IPS DF 19.7 (cell line): ENCODE data around the gene GALNT17.

Experiments
- DNase-seq: peaks from one replicate; pipeline ENCODE4 v3.0.0-alpha.2; 2013; ENCODE audit warnings: low read depth, low spot score

GALNT17 gene

GRCh38 chr7:71283802-71284201 lies 151.9 kb downstream of the GALNT17 start:
- DNase-seq = no peak

DNA sequence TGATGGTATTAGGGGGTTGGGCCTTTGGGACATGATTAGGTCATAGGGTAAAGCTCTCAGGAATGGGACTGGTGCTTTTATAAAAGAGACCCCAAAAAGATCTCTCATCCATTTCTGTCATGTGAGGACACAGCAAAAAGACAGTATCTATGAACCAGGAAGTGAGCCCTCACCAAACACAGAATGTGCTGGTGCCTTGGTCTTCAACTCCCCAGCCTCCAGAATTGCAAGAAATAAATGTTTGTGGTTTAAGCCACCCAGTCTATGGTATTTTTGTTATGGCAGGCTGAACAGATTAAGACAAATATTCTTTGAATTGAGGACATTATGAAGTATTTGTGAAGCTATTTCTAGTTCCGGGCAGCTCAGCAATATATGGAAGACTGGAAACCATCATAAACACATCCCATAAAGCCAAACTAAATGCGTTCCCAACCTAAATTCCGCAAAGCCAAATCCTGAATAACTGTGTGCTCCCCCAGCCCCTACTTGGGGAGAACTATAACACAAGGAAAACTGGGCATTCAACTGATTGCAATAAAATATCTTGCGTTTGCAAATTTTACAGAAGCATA lies 153.7 kb downstream of the GALNT17 start:
- DNase-seq = no peak

DNA sequence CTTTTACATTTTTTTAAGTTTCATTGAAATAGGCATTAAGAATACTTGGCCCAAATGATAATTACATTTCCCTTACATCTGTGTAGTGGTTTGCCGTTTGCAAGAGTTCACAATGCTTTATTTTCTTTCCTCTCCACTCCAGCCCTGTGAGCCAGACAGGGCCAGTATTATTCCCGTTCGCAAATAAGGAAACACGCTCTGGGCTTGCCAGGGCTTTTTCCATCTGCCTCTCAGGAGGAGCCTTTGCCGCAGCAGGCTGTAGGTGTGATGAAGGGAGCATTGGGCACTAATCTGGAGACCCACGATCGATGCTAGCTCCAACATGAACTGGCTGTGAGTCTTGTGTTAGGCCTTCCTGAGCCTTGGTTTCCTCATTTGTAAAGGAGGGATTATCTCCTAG lies 154.4 kb downstream of the GALNT17 start:
- no peak for DNase-seq

- no peak for DNase-seq
Measured at GRCh38 chr7:71286924-71287323, 155.0 kb downstream of the GALNT17 start.

- DNase-seq = no peak
Measured at GRCh38 chr7:71290452-71290851, 158.5 kb downstream of the GALNT17 start.

DNA sequence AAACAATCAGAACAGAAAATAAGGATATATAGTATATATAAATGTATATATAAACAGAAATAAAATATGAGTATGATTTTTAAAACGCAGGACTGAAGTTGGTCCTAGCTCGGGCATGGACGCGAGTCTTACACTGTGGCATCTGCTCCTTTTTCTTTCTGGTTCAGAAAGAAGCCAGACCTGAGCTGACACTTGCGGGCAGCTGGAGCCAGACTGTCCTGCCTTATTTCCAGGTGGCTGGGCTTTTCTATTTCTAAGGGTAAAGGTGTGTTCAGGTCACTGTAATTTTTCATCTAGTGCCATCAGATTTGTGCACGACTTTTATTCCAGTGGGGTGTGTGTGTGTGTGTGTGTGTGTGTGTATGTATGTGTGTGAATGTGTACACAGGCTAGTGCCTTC lies 166.4 kb downstream of the GALNT17 start:
- DNase-seq = no peak

DNA sequence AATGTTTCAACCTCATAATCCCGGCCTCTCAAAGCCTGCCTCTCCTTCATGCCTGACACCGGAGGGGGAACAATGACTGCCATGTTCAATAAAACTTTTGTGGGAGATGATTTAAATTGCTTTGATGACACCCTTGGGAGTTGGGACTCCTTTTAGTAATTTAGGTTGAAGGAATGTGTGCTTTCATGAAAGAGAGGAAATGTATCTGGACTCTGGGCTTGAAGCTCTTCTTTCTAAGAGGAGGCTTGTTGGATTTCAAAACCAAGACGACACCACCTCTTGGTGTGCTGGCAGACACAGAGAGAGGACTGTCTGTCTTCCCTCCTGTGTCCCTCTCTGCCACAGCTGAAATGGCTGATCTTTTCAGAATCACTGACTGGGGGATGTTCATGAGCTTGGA lies 168.1 kb downstream of the GALNT17 start:
- DNase-seq = no peak

- DNase-seq = no peak
Measured at GRCh38 chr7:71300603-71301002, 168.7 kb downstream of the GALNT17 start.

GRCh38 chr7:71301167-71301566 lies 169.2 kb downstream of the GALNT17 start:
- DNase-seq = no peak

GRCh38 chr7:71303566-71303965 lies 171.6 kb downstream of the GALNT17 start:
- DNase-seq = no peak

- DNase-seq = no peak
Measured at GRCh38 chr7:71308096-71308495, 176.2 kb downstream of the GALNT17 start.

DNA sequence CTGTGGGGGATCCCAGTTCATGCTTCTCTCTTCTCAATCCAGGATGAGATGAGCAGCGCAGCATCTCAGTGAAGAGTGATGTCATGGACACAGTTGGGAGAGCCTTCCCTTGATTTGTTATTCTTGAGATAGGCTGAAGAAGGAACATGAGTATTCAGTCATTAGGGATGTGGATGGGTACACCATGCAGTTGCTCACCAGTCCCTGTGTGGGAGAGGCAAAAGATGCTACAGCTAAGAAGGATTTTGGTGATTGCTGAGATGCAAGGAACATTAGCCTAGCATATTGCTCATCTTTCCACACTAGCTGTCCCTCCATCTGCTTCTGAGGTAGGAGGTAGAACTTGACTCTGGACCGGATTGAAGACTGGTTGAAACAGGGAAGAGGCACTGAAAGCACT lies 179.6 kb downstream of the GALNT17 start:
- no peak for DNase-seq

GRCh38 chr7:71312755-71313490 lies 181.0 kb downstream of the GALNT17 start:
- no peak for DNase-seq

DNA sequence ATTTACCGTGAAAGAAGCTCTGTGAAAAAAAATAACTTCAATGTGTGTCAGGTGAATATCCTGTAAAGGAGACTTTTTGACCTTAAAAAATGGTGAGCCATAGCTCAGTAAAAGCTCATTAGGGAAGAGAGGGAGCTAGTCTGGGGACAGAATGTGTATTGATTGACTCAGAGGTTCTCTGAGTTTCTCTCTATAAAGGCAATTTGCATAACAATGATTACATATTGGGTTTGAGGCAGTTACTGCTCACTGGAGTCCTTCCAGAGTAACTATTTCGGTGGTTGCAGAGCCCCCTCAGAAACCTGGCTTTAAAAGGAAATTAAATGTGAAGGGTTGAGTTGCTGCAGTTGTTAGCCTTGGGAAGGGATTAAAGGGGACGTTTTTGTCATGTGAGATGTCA lies 181.6 kb downstream of the GALNT17 start:
- DNase-seq = no peak

- DNase-seq = no peak
Measured at GRCh38 chr7:71320916-71321315, 189.0 kb downstream of the GALNT17 start.

DNA sequence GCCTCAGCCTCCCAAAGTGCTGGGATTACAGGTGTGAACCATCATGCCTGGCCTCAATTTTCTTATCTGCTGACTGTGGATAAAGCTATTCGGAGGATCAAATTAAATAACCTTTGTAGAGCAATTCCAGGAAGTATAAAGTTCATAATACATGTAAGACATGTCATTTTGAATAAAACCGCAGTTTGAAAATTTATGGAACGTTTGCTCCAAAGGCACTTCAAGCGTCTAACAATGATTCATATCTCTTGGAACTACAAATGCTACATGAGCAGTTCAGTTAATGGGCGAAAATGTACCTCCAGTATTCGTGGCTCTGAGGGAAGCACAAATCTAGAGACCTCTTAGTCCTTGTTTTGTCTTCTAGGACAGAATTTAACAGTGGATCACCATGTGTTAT lies 190.3 kb downstream of the GALNT17 start:
- no peak for DNase-seq

- DNase-seq = no peak
Measured at GRCh38 chr7:71323726-71324125, 191.8 kb downstream of the GALNT17 start.

- no peak for DNase-seq
Measured at GRCh38 chr7:71325151-71325550, 193.2 kb downstream of the GALNT17 start.

DNA sequence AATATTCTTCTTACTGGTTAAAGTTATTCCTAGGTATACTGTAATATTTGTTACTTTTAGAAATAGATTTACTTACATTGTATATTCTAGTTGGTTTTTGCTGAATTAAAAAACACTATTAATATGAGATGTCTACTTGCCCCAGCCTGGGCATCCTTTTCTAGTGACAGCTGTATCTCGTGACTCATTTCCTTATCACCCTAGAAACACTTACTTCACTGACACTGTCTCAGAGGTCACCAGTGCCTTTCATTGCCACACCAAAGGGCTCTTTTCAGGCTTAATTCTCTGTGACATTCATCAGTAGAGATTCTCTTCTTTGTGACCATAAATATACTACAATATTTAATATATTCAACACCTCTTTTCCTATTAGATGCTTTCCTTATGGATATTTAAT lies 194.7 kb downstream of the GALNT17 start:
- DNase-seq = no peak

DNA sequence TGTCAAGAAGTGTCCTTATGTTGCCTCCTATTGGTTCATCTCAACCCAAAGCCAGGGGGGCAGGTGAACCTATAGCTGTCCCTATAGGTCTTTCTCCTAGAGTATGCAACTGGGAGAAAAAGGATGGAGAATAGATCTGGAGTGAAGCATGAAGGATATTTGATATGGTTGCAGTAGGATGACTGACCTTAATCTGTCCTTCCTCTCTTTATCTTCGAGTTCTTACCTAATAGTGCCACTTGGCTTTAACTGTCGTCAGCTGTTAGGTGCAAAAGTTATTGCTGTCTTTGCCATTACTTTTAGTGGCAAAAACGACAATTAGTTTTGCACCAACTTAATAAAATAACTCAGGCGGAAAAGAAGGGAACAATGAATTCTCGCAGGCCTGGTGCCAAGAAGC lies 196.0 kb downstream of the GALNT17 start:
- DNase-seq = no peak

GRCh38 chr7:71329030-71329660 lies 197.2 kb downstream of the GALNT17 start:
- no peak for DNase-seq

DNA sequence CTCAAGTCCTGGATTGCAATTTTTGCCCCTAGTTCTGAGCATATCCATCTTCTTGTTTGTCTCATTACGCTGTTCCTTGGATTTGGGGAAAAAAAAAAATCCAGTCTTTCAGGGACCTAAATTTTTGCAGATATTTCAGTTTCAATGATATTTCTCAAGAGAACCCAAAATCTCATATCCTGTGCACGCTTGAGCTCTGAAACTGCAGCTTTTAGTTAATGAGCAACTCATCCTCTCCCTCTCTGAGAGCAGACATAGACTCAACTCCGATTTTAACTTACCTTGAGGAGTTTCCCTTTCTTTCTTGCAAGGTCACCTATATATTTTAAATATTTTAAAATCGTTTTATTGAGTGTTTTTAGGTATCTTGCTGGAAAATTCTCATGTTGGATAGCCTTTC lies 200.3 kb downstream of the GALNT17 start:
- DNase-seq = no peak

GRCh38 chr7:71334541-71334940 lies 202.6 kb downstream of the GALNT17 start:
- no peak for DNase-seq
